Fibroblast of the aortic adventitia (primary cell): ENCODE measurements around the gene DCLK2. TPM values are rescaled to one million over a fixed set of nuclear protein-coding genes. Genes with fewer than 3 reads are reported as not detected.

Experiments
- DNase-seq: peaks from one replicate; pipeline ENCODE4 v3.0.0-alpha.2; 2010; ENCODE audit warnings: low read depth
- H3K4me3 ChIP-seq: 2 replicates; pipeline ENCODE4 v1.5.1; 2011; ENCODE audit warnings: low read depth, mild to moderate bottlenecking, control low read depth, low read length, moderate library complexity
- CTCF ChIP-seq: IDR thresholded peaks from 2 replicates; pipeline ENCODE4 v1.5.1; 2011; ENCODE audit warnings: mild to moderate bottlenecking, low read length, control low read depth, inconsistent platforms; ENCODE audit not compliant: insufficient read depth
- total RNA-seq: library from RNA; depleted of rRNA; stranded (reverse); fragments of >200 nt; gene quantifications from 2 replicates; pipeline ENCODE4 v1.2.3, GENCODE V29; 2012; ENCODE audit warnings: low replicate concordance

The DCLK2 gene
- total RNA-seq, 1 donor: 4.5 TPM

- DNase-seq: no peak
- TF ChIP-seq CTCF: no peak
- H3K4me3 ChIP-seq: no peak overlapping the region
Observed at GRCh38 chr4:150039274-150040127, 38.7 kb upstream of the DCLK2 start.

- no peak overlapping the region for H3K4me3 ChIP-seq
- no peak for DNase-seq
- TF ChIP-seq CTCF: no peak
Observed at GRCh38 chr4:150044517-150044916, 33.7 kb upstream of the DCLK2 start.

DNA sequence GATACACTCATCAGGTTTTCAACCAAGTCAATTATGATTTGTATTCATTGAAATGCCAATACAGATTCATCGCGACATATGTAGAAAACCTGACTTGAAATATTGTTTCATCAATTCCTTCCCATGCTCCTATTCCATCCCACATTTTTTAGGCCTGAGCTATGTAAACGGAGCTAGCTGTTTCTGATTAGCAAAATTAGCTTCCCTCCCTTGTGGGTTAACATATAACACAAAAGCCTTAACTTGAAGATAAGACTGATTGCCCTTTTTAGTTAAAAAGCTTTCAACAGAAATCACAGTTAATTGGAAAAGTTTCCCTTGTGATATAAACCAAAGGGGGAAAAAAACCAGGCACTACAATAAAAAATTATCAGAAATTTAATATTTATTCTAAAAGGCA lies 32.8 kb upstream of the DCLK2 start:
- H3K4me3 ChIP-seq: no peak overlapping the region
- DNase-seq: no peak
- TF ChIP-seq CTCF: no peak

- no peak overlapping the region for H3K4me3 ChIP-seq
- no peak for DNase-seq
- no peak for TF ChIP-seq CTCF
Observed at GRCh38 chr4:150046728-150047217, 31.5 kb upstream of the DCLK2 start.

- no peak overlapping the region for H3K4me3 ChIP-seq
- TF ChIP-seq CTCF: no peak
- DNase-seq: no peak
Observed at GRCh38 chr4:150047546-150047945, 30.7 kb upstream of the DCLK2 start.

GRCh38 chr4:150049682-150050081 lies 28.6 kb upstream of the DCLK2 start:
- DNase-seq: no peak
- TF ChIP-seq CTCF: no peak
- no peak overlapping the region for H3K4me3 ChIP-seq
